Heart left ventricle (tissue), 13 donors: ENCODE data around the gene LILRA1.

Source experiments
- CTCF ChIP-seq, 12 donors: fragments of 200-600 bp; sonication (generic) in 4 of 12; IDR thresholded peaks; one replicate each; pipeline versions ENCODE4 v1.5.0 to v1.8.0; 2018 to 2022; ENCODE audit warnings: antibody characterized with exemption in 12 of 12, mild to moderate bottlenecking in 5 of 12
- POLR2A ChIP-seq, 2 donors: fragments of 450-650 bp; IDR thresholded peaks; one replicate each; pipeline ENCODE4 v1.6.1; 2017; ENCODE audit warnings: antibody characterized with exemption in 2 of 2, mild to moderate bottlenecking in 2 of 2, moderate library complexity in 2 of 2
- donor health status: ischemic (EF 13 %, LVEDD 7.1; RV severe dilation, severe dysfunction).
- donor health status: DM: no; HTN: yes; CAD: no.
- donor health status: DM: no; HTN: no; CAD: no.
- donor health status: ischemic (EF 25% LVEDD 6.9; RV normal size, moderate dysfunction).
- donor health status: ischemic (EF 25% LVEDD 5.7; RV mildly dilated, moderate dysfunction).
- donor health status: ischemic (EF 35%, LVEDD 5.7; RV mildly dilated, moderate dysfunction).
- donor health status: nonischemic (EF 11% LVEDD 7.7; RV severe dilation, severe dysfunction).
- donor health status: DM: yes; HTN: yes; CAD: no.
- donor health status: PGD.
- donor health status: ischemic (EF 29% LVEDD 5.4; RV normal size, mild dysfunction).
- donor health status: nonischemic (EF 23%, LVEDD 6.1; RV moderate dilation, normal function).

DNA sequence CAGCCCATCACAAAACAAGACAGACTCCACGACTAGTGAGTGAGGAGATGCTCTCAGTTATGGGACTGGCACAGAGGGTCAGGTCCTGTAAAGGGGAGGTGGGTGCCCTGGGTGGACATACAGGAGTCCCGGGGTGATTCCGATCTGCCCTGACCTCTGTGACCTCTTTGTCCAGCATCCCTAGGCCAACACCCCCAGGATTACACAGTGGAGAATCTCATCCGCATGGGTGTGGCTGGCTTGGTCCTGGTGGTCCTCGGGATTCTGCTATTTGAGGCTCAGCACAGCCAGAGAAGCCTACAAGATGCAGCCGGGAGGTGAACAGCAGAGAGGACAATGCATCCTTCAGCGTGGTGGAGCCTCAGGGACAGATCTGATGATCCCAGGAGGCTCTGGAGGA lies 6.4 kb upstream of the LILRA1 start:
- TF ChIP-seq CTCF (IDR thresholded peaks at IDR 0.05) (no peak), POLR2A (IDR thresholded peaks at IDR 0.05) (no peak)
